Right lobe of liver (tissue), 4 donors: ENCODE data around the gene INSIG1.

ENCODE experiments used
- POLR2A ChIP-seq: fragments of 450-650 bp; IDR thresholded peaks from one replicate; pipeline ENCODE4 v1.6.1; 2017; ENCODE audit warnings: antibody characterized with exemption, mild to moderate bottlenecking
- TF ChIP-seq, protein P1 (sequence below), 4 donors: fragments of 200-600 bp in 3 of 4; fragments of 450-650 bp in 1 of 4; IDR thresholded peaks; one replicate each; pipeline versions ENCODE4 v1.5.1 to v1.8.0; 2016 to 2022; ENCODE audit warnings: antibody characterized with exemption in 4 of 4, mild to moderate bottlenecking in 2 of 4
- donor health status: DM: no; HTN: no; CAD: no.
- donor health status: DM: no; HTN: no; CAD: no.
- donor health status: DM: no; HTN: yes; CAD: no.

DNA sequence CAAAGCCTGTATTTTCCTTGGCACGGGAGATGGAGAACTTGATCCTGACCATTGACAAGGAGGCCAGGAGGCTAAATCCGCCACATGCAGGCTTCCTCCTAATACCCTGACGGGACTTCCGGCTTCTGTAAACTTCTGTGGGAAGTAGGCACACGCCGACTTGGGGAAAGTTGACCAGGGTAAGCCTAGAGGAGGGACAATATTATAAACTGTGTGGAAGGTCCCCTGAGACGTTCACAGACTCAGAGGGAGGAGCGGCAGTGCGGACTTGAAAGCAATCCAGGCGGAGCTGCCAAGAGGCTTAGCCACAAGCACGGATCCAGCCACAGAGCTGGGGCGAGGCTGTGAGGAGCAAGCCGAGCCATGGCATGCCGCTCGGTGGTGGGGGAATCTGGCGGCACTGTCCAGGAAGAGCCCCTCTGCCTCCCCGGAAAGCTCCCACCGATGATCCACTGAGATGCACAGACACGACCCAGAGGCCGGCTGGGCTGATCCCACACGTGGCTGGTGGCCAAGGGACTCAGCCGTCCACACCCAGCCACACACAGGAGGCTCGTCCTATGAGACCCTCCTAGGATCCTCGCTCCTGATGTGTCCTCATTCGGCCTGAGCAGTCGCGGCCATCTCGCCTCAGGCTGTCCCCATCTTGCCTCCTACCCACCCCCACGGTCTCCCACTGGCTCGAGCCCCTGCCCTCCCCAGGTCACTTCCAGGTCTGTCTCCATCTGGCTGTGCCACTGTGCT, 40.0 kb upstream of the INSIG1 start:
- TF ChIP-seq, protein P1, sequence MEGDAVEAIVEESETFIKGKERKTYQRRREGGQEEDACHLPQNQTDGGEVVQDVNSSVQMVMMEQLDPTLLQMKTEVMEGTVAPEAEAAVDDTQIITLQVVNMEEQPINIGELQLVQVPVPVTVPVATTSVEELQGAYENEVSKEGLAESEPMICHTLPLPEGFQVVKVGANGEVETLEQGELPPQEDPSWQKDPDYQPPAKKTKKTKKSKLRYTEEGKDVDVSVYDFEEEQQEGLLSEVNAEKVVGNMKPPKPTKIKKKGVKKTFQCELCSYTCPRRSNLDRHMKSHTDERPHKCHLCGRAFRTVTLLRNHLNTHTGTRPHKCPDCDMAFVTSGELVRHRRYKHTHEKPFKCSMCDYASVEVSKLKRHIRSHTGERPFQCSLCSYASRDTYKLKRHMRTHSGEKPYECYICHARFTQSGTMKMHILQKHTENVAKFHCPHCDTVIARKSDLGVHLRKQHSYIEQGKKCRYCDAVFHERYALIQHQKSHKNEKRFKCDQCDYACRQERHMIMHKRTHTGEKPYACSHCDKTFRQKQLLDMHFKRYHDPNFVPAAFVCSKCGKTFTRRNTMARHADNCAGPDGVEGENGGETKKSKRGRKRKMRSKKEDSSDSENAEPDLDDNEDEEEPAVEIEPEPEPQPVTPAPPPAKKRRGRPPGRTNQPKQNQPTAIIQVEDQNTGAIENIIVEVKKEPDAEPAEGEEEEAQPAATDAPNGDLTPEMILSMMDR (IDR thresholded peaks at IDR 0.05) = no peak
- TF ChIP-seq POLR2A = no peak
